ENCODE results near the gene RNU7-1. TPM values are rescaled to one million over a fixed set of nuclear protein-coding genes. Genes with fewer than 3 reads are reported as not detected.

RNU7-1 gene
- total and polyA plus RNA-seq, 9 of the 15 experiments (the other 6 are each of a cell fraction or from before 2014, with no cell fraction given): not detected

- TF ChIP-seq TOE1 (IDR thresholded peaks at IDR 0.05; ENCODE audit: borderline replicate concordance) (no peak), TOE1 (CRISPR knock-in tag; IDR thresholded peaks at IDR 0.05; ENCODE audit: borderline replicate concordance, low read depth) (no peak), RFX1 (IDR thresholded peaks at IDR 0.05) (no peak), SAFB (IDR thresholded peaks at IDR 0.05; ENCODE audit: borderline replicate concordance, low read depth, low read length) (peak; percentile 71; the same call in 1 of the 2 replicates), ZNF639 (CRISPR knock-in tag; conservative IDR thresholded peaks at IDR 0.05 in 1 of 2, IDR thresholded peaks at IDR 0.05 in 1 of 2) (peak in 1 of 2 experiments; percentile 59; a peak in 2 of 4 replicates), PHF8 (IDR thresholded peaks at IDR 0.05; ENCODE audit: borderline replicate concordance, low read length) (no peak), NCOA6 (IDR thresholded peaks at IDR 0.05) (no peak), JUNB (CRISPR knock-in tag; conservative IDR thresholded peaks at IDR 0.05) (no peak), NELFE (IDR thresholded peaks at IDR 0.05; ENCODE audit: insufficient read depth, insufficient read length) (no peak), POLR2AphosphoS2 (IDR thresholded peaks at IDR 0.05; ENCODE audit: low read length) (no peak), HLTF (IDR thresholded peaks at IDR 0.05) (no peak), ARID2 (IDR thresholded peaks at IDR 0.05) (no peak), ZNF165 (CRISPR knock-in tag; IDR thresholded peaks at IDR 0.05; ENCODE audit: borderline replicate concordance) (no peak), CBFA2T3 (IDR thresholded peaks at IDR 0.05) (no peak), ZNF184 (CRISPR knock-in tag; IDR thresholded peaks at IDR 0.05) (no peak), ARID1B (IDR thresholded peaks at IDR 0.05) (peak; percentile 37), FOXP1 (CRISPR knock-in tag; IDR thresholded peaks at IDR 0.05) (no peak), BRCA1 (IDR thresholded peaks at IDR 0.05) (no peak), BRCA1 (CRISPR knock-in tag; IDR thresholded peaks at IDR 0.05) (no peak), ZBTB33 (CRISPR knock-in tag; IDR thresholded peaks at IDR 0.05) (no peak), SPI1 (IDR thresholded peaks at IDR 0.05; ENCODE audit: borderline replicate concordance, low read depth, low read length) (no peak), C11orf30 (IDR thresholded peaks at IDR 0.05; ENCODE audit: low read depth) (no peak)
- TF ChIP-seq, protein P1, sequence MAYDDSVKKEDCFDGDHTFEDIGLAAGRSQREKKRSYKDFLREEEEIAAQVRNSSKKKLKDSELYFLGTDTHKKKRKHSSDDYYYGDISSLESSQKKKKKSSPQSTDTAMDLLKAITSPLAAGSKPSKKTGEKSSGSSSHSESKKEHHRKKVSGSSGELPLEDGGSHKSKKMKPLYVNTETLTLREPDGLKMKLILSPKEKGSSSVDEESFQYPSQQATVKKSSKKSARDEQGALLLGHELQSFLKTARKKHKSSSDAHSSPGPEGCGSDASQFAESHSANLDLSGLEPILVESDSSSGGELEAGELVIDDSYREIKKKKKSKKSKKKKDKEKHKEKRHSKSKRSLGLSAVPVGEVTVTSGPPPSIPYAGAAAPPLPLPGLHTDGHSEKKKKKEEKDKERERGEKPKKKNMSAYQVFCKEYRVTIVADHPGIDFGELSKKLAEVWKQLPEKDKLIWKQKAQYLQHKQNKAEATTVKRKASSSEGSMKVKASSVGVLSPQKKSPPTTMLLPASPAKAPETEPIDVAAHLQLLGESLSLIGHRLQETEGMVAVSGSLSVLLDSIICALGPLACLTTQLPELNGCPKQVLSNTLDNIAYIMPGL (CRISPR knock-in tag; IDR thresholded peaks at IDR 0.05): no peak
- TF ChIP-seq, protein P2, sequence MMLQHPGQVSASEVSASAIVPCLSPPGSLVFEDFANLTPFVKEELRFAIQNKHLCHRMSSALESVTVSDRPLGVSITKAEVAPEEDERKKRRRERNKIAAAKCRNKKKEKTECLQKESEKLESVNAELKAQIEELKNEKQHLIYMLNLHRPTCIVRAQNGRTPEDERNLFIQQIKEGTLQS (IDR thresholded peaks at IDR 0.05): peak; percentile 79
- TF ChIP-seq, protein P2 (CRISPR knock-in tag; conservative IDR thresholded peaks at IDR 0.05): no peak
Observed at GRCh38 chr12:6961278-6961694, 17.7 kb downstream of the RNU7-1 start (continued).

Data from K562 (cell line).